H1 (cell line): Measurements from ENCODE around the gene SNRPD3. TPM values are rescaled to one million over a fixed set of nuclear protein-coding genes. Genes with fewer than 3 reads are reported as not detected.

Experiments
- CTCF ChIA-PET: fragments of 300-600 bp; sonication (Branson Sonifier 250); formaldehyde crosslinking; loops from one replicate; lab custom pipeline; 2021; ENCODE audit not compliant: partially characterized antibody; lab: Charles Lee
- POLR2A ChIA-PET: fragments of 300-600 bp; sonication (Branson Sonifier 250); formaldehyde crosslinking; loops from one replicate; lab custom pipeline; 2021; ENCODE audit warnings: inconsistent platforms; ENCODE audit not compliant: partially characterized antibody; lab: Charles Lee
- DNase-seq, 2 experiments: peaks; one replicate each; pipeline versions ENCODE4 v3.0.0 to v3.0.0-alpha.2; 2010 to 2022; ENCODE audit warnings: low spot score in 2 of 2, low read depth in 1 of 2, mixed read lengths in 1 of 2
- FAIRE-seq: peaks from 2 replicates; lab custom pipeline; 2011; peaks lifted over from hg19 to GRCh38; lab: Jason Lieb, UNC
- H2AFZ ChIP-seq: 2 replicates; pipeline ENCODE4 v1.8.1; 2012; ENCODE audit warnings: low read length, inconsistent platforms
- H2AK5ac ChIP-seq: 2 replicates; pipeline ENCODE4 v1.6.1; 2013; ENCODE audit warnings: low read depth, low read length
- H2BK120ac ChIP-seq: replicated peaks from 2 replicates; pipeline ENCODE3; 2013; ENCODE audit warnings: low read depth, low read length, inconsistent platforms
- H2BK12ac ChIP-seq: 2 replicates; pipeline ENCODE4 v1.6.1; 2013; ENCODE audit warnings: low read depth, low read length
- H2BK15ac ChIP-seq: 2 replicates; pipeline ENCODE4 v1.6.1; 2013; ENCODE audit warnings: low read length
- H2BK20ac ChIP-seq: 2 replicates; pipeline ENCODE4 v1.6.1; 2013; ENCODE audit warnings: low read length
- H2BK5ac ChIP-seq: 2 replicates; pipeline ENCODE4 v1.6.1; 2013; ENCODE audit warnings: low read depth, low read length
- H3K14ac ChIP-seq: 2 replicates; pipeline ENCODE4 v1.6.1; 2013; ENCODE audit warnings: inconsistent platforms; ENCODE audit not compliant: insufficient read length
- H3K18ac ChIP-seq: 2 replicates; pipeline ENCODE4 v1.6.1; 2013; ENCODE audit warnings: low read length; ENCODE audit errors: extremely low read depth
- H3K23ac ChIP-seq: 2 replicates; pipeline ENCODE4 v1.6.1; 2013; ENCODE audit warnings: inconsistent platforms; ENCODE audit not compliant: insufficient read length
- H3K23me2 ChIP-seq: 2 replicates; pipeline ENCODE4 v1.6.1; 2013; ENCODE audit warnings: low read depth, low read length
- H3K27ac ChIP-seq: 2 replicates; pipeline ENCODE4 v1.6.1; 2011; ENCODE audit warnings: low read depth, low read length, inconsistent platforms
- H3K27me3 ChIP-seq, 4 experiments: replicated peaks in 1 of 4; 1 replicate in 1 of 4; 2 replicates in 3 of 4; pipeline versions ENCODE4 v1.6.1 to v1.8.1; 2011 to 2013; ENCODE audit warnings: low read length in 3 of 4, mild to moderate bottlenecking in 3 of 4, inconsistent platforms in 2 of 4, mixed read lengths in 2 of 4, moderate library complexity in 1 of 4; ENCODE audit not compliant: control insufficient read depth in 3 of 4, insufficient read depth in 3 of 4; ENCODE audit errors: extremely low read depth in 1 of 4
- H3K36me3 ChIP-seq, 4 experiments: 2 replicates each; pipeline versions ENCODE4 v1.6.1 to v1.8.1; 2011 to 2013; ENCODE audit warnings: mild to moderate bottlenecking in 4 of 4, low read length in 3 of 4, moderate library complexity in 2 of 4, control low read depth in 1 of 4, inconsistent platforms in 1 of 4; ENCODE audit not compliant: insufficient read depth in 4 of 4, control insufficient read depth in 2 of 4
- H3K4ac ChIP-seq: replicated peaks from 2 replicates; pipeline ENCODE3; 2013; ENCODE audit warnings: low read length, low read depth, mixed read lengths, inconsistent platforms; ENCODE audit not compliant: insufficient read length
- H3K4me1 ChIP-seq, 4 experiments: replicated peaks in 1 of 4; 1 replicate in 1 of 4; 2 replicates in 3 of 4; pipeline versions ENCODE4 v1.6.1 to v1.8.1; 2011 to 2013; ENCODE audit warnings: low read length in 3 of 4, inconsistent platforms in 2 of 4, mixed read lengths in 1 of 4; ENCODE audit not compliant: insufficient read depth in 4 of 4, control insufficient read depth in 3 of 4
- H3K4me2 ChIP-seq, 2 experiments: 2 replicates each; pipeline versions ENCODE4 v1.6.1 to v1.8.1; 2011 to 2013; ENCODE audit warnings: low read depth in 2 of 2, low read length in 2 of 2, control low read depth in 1 of 2, inconsistent platforms in 1 of 2, mild to moderate bottlenecking in 1 of 2; ENCODE audit not compliant: insufficient read depth in 1 of 2
- H3K4me3 ChIP-seq, 4 experiments: fragments of 200-600, 300-600 bp in 1 of 4; sonication (generic), shearing (Covaris generic), sonication (Bioruptor Twin) in 1 of 4; 2 replicates each; pipeline versions ENCODE4 v1.5.1 to v1.8.1; 2011 to 2016; ENCODE audit warnings: low read length in 4 of 4, low read depth in 3 of 4, control low read depth in 2 of 4, inconsistent platforms in 2 of 4, mild to moderate bottlenecking in 2 of 4, mixed read lengths in 1 of 4, moderate library complexity in 1 of 4; ENCODE audit not compliant: insufficient read depth in 2 of 4; ENCODE audit errors: extremely low read depth in 1 of 4
- H3K56ac ChIP-seq: replicated peaks from 2 replicates; pipeline ENCODE3; 2013; ENCODE audit warnings: low read depth, mild to moderate bottlenecking, mixed read lengths, low read length, inconsistent platforms; ENCODE audit not compliant: insufficient read length
- H3K79me1 ChIP-seq: 2 replicates; pipeline ENCODE4 v1.6.1; 2013; ENCODE audit warnings: low read depth, low read length, control low read depth
- H3K79me2 ChIP-seq, 2 experiments: 2 replicates each; pipeline versions ENCODE4 v1.6.1 to v1.8.1; 2012 to 2013; ENCODE audit warnings: low read length in 2 of 2, mild to moderate bottlenecking in 2 of 2, inconsistent platforms in 1 of 2; ENCODE audit not compliant: insufficient read depth in 2 of 2, control insufficient read depth in 1 of 2
- H3K9ac ChIP-seq, 4 experiments: replicated peaks in 1 of 4; 1 replicate in 1 of 4; 2 replicates in 3 of 4; pipeline versions ENCODE4 v1.6.1 to v1.8.1; 2011 to 2013; ENCODE audit warnings: low read depth in 3 of 4, low read length in 3 of 4, control low read depth in 2 of 4, mild to moderate bottlenecking in 2 of 4, moderate library complexity in 2 of 4, inconsistent platforms in 1 of 4; ENCODE audit errors: extremely low read depth in 1 of 4
- H3K9me3 ChIP-seq, 2 experiments: 2 replicates each; pipeline versions ENCODE4 v1.6.1 to v1.8.1; 2012 to 2013; ENCODE audit warnings: mild to moderate bottlenecking in 2 of 2, moderate library complexity in 2 of 2, control low read depth in 1 of 2, inconsistent platforms in 1 of 2, low read depth in 1 of 2, low read length in 1 of 2, mixed read lengths in 1 of 2; ENCODE audit not compliant: insufficient read depth in 2 of 2
- H4K20me1 ChIP-seq, 2 experiments: replicated peaks in 1 of 2; 2 replicates each; pipeline versions ENCODE3 to v1.8.1; 2011 to 2013; ENCODE audit warnings: inconsistent platforms in 2 of 2, low read length in 2 of 2, mild to moderate bottlenecking in 1 of 2; ENCODE audit not compliant: insufficient read depth in 2 of 2, control insufficient read depth in 1 of 2
- H4K5ac ChIP-seq: 2 replicates; pipeline ENCODE4 v1.6.1; 2013; ENCODE audit warnings: low read length, low read depth, mixed read lengths, inconsistent platforms; ENCODE audit not compliant: insufficient read length
- H4K8ac ChIP-seq: 2 replicates; pipeline ENCODE4 v1.8.0; 2013; ENCODE audit warnings: mild to moderate bottlenecking, moderate library complexity, low read length, inconsistent platforms; ENCODE audit not compliant: insufficient read depth; ENCODE audit errors: extremely low read depth
- H4K91ac ChIP-seq: replicated peaks from 2 replicates; pipeline ENCODE3; 2013; ENCODE audit warnings: low read length, mixed read lengths, inconsistent platforms; ENCODE audit not compliant: insufficient read length
- BACH1 ChIP-seq: IDR thresholded peaks from 2 replicates; pipeline ENCODE4 v1.6.1; 2012; ENCODE audit warnings: low read length, improper control_type of control experiment
- CHD1 ChIP-seq: IDR thresholded peaks from 2 replicates; pipeline ENCODE4 v1.6.1; 2012; ENCODE audit warnings: low read depth, low read length, improper control_type of control experiment
- FOSL1 ChIP-seq: IDR thresholded peaks from 2 replicates; pipeline ENCODE4 v1.6.1; 2011; ENCODE audit warnings: mild to moderate bottlenecking, low read depth, low read length, moderate library complexity; ENCODE audit not compliant: insufficient read depth
- GTF2F1 ChIP-seq: IDR thresholded peaks from 2 replicates; pipeline ENCODE4 v1.6.1; 2012; ENCODE audit warnings: low read depth, low read length, improper control_type of control experiment, borderline replicate concordance
- HDAC6 ChIP-seq: IDR thresholded peaks from one replicate; pipeline ENCODE4 v1.7.1; 2012; ENCODE audit warnings: low read depth, mild to moderate bottlenecking, inconsistent platforms, low read length, moderate library complexity
- JUND ChIP-seq: IDR thresholded peaks from 2 replicates; pipeline ENCODE4 v1.6.1; 2011; ENCODE audit warnings: mild to moderate bottlenecking, improper control_type of control experiment, low read length
- POU5F1 ChIP-seq: IDR thresholded peaks from 2 replicates; pipeline ENCODE4 v1.6.1; 2011; ENCODE audit warnings: low read depth, mild to moderate bottlenecking, low read length, moderate library complexity
- RNF2 ChIP-seq: fragments of 200-900, 300-1000 bp; sonication (generic); IDR thresholded peaks from 2 replicates; pipeline ENCODE4 v1.7.1; 2016; ENCODE audit warnings: borderline replicate concordance, low read depth, mild to moderate bottlenecking, antibody characterized with exemption, low read length; ENCODE audit not compliant: poor library complexity, severe bottlenecking; ENCODE audit errors: missing control alignments
- SIRT6 ChIP-seq: IDR thresholded peaks from one replicate; pipeline ENCODE4 v1.7.1; 2012; ENCODE audit warnings: low read length, inconsistent platforms
- SP1 ChIP-seq: IDR thresholded peaks from 2 replicates; pipeline ENCODE4 v1.6.1; 2011; ENCODE audit warnings: low read depth, low read length
- SUZ12 ChIP-seq: fragments of 200-600 bp; sonication (generic); IDR thresholded peaks from 2 replicates; pipeline ENCODE4 v1.6.1; 2012; ENCODE audit warnings: mild to moderate bottlenecking, inconsistent platforms, low read length, moderate library complexity, mixed read lengths
- TCF12 ChIP-seq: IDR thresholded peaks from 2 replicates; pipeline ENCODE4 v1.6.1; 2011; ENCODE audit warnings: low read depth, mild to moderate bottlenecking, low read length
- YY1 ChIP-seq: IDR thresholded peaks from 2 replicates; pipeline ENCODE4 v1.6.1; 2011; ENCODE audit warnings: low read depth, mild to moderate bottlenecking, low read length
- WGBS, 2 experiments: shearing (Covaris generic) in 1 of 2; methylation state at CpG; one replicate each; pipeline versions ENCODE4 v1.1.6 to v1.1.7; 2013 to 2015; ENCODE audit warnings: low lambda C conversion rate in 2 of 2, mixed read lengths in 2 of 2, inconsistent platforms in 1 of 2, low coverage in 1 of 2, missing lambda C conversion rate in 1 of 2; ENCODE audit not compliant: insufficient replicate concordance in 2 of 2, insufficient coverage in 1 of 2, insufficient read length in 1 of 2; ENCODE audit errors: extremely low coverage in 1 of 2, missing lambda C conversion rate in 1 of 2; 5-methylcytosine and 5-hydroxymethylcytosine counted together
- polyA plus RNA-seq, 7 experiments: library from polyadenylated mRNA; depleted of rRNA in 3 of 7; stranded (reverse) in 5 of 7; unstranded in 2 of 7; fragments of >200 nt in 5 of 7; fragments of 200-250 nt in 2 of 7; gene quantifications; 1 replicate in 5 of 7; 2 replicates in 1 of 7; 4 replicates in 1 of 7; pipeline versions ENCODE4 v1.2.1 to v1.2.3, GENCODE V29; 2011 to 2013; ENCODE audit warnings: missing spikeins in 2 of 7, mixed read lengths in 2 of 7
- total RNA-seq: library from RNA; stranded (reverse); fragmentation: NEBNext Ultra II Directional; extraction: Animal tissue kit (Norgen Biotek cat#: 25700); gene quantifications from 2 replicates; pipeline ENCODE4 v1.2.1, GENCODE V29; 2021

SNRPD3 gene
- total and polyA plus RNA-seq, 2 of the 8 experiments (the other 6 are each of a cell fraction or from before 2014, with no cell fraction given): 200 to 455 TPM

- no peak overlapping the region for H2AK5ac ChIP-seq
- H3K23ac ChIP-seq: no peak overlapping the region
- no peak overlapping the region for H2AFZ ChIP-seq
- H2BK5ac ChIP-seq: no peak overlapping the region
- H3K36me3 ChIP-seq: peaks cover 0 to 5% (median under 1%) of the 10 kb centered on the region in 4 experiments; a peak in 3 of 8 replicates
- H3K14ac ChIP-seq: no peak overlapping the region
- H4K8ac ChIP-seq: no peak overlapping the region
- no peaks in the 10 kb centered on the region for H3K79me2 ChIP-seq
- peaks cover 0 to 12% (median 6%) of the 10 kb centered on the region in 4 experiments; a peak in 6 of 7 replicates for H3K4me1 ChIP-seq
- no peak overlapping the region for H2BK15ac ChIP-seq
- H2BK20ac ChIP-seq: no peak overlapping the region
- peaks cover 0 to 2% of the 10 kb centered on the region in 2 experiments for H4K20me1 ChIP-seq
- peaks cover 2% of the 10 kb centered on the region; the same call in 1 of the 2 replicates for H3K23me2 ChIP-seq
- no peak for DNase-seq
- no peak overlapping the region for H3K27ac ChIP-seq
- H4K5ac ChIP-seq: no peak overlapping the region
- no peak overlapping the region for H3K18ac ChIP-seq
- H3K27me3 ChIP-seq: no peaks in the 10 kb centered on the region
- H3K4ac ChIP-seq: no peak overlapping the region
- H4K91ac ChIP-seq: no peak overlapping the region
- 90% methylated on average over 21 of the region's 21 CpGs; no CpG with 5 or more reads in 1 of the 2 experiments for WGBS, 2 experiments
- no peaks in the 10 kb centered on the region for H3K9me3 ChIP-seq
- no peak for FAIRE-seq
- H2BK120ac ChIP-seq: no peak overlapping the region
- no peak overlapping the region for H3K9ac ChIP-seq
- POLR2A ChIA-PET: interaction anchor here (1.0 to 1.6 kb wide), 3 partner anchors 9 to 12 kb away, joined by 4 to 8 read pairs (median 6); no protein-coding TSS in a partner anchor
- H3K4me2 ChIP-seq: no peak overlapping the region
- no peak overlapping the region for H2BK12ac ChIP-seq
- CTCF ChIA-PET: interaction anchor here (1.4 kb wide), 1 partner anchor 11 kb away, joined by 4 read pairs; no protein-coding TSS in a partner anchor
- no peaks in the 10 kb centered on the region; the same call in 1 of the 2 replicates for H3K79me1 ChIP-seq
- H3K4me3 ChIP-seq: no peak overlapping the region
- no peak overlapping the region for H3K56ac ChIP-seq
- TF ChIP-seq HDAC6 (no peak), FOSL1 (no peak), JUND (no peak), BACH1 (no peak), RNF2 (no peak), POU5F1 (no peak), TCF12 (no peak), GTF2F1 (no peak), CHD1 (no peak), SIRT6 (no peak), SP1 (no peak), YY1 (no peak), SUZ12 (no peak)
Observed at GRCh38 chr22:24588757-24589481, 33.1 kb downstream of the SNRPD3 start.
